COLO829 (cell line): ENCODE data around the gene BCAR3.
A peak's percentile ranks its signal among the peaks of the same experiment; 100 is the strongest.

Experiments
- DNase-seq: peaks from one replicate; pipeline ENCODE4 v3.0.0; 2012; ENCODE audit warnings: low spot score

Gene BCAR3

DNA sequence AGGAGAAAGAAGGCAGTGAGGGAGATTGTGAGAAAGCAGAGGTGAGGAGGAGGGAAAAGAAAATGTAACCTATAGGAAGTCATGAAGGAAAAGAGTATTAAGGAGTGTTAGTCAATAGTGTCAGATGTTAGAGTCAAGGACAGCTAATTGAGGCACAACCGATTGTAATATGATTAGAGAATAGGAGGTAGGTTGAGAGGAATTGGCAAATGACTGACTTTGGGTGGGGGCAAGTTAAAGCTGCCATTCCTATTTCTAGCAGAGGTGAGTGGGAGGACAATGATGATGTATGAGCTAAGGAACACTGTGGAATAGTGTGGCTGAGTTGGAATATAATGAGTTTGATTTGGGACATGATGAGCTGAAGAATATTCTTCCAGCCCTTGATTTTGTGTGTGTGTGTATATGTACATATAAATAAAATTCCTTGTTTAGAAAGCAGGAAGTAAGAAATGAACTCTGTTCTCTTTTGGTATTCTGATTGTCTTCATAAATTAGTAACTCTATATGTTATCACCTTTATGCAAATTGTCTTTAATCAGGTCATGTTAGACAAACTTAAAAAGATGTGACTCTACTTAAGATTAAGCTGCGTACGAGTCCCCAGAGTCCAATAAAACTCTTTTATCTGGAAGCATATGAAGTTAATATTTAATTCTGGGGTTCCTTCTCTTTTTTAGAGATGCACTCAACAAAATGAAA, 135.3 kb downstream of the BCAR3 start:
- DNase-seq, result no peak

DNA sequence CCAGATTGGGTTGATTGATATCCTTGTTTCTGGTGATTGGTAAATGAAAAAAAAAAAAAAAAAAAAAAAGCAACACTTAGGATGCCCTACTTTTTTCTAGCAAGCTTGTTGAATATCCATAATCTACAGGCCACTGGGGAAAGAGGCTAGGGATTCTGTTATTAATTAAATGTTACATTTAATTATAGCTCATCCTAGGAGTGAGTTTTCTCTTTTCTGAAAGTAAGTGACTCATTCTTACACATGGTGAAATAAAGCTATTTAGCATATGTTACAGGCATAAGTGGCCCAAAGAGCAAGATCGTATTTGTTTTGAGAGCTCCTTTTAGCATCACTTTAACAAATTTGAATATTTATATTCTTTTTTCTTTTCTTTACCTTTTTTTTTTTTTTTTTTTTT, 139.2 kb downstream of the BCAR3 start:
- DNase-seq, result no peak

DNA sequence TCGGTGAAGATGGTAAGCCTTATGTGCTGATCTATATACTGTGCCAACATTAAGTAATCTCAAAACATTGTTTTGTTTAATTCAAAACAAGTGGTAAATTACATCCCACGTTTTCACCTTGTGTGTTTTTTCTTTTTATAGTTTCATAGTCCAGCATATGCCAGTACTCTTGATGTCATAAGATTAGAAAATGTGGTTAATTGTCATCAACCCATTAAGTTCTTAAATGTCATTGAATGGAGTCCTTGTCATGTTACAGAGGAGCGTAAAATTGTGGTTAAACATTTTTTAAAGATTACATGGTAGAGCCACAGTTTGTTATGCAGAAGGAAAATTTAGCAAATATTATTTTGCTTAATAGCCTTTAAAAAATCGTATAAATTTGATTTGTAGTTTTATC, 140.6 kb downstream of the BCAR3 start:
- no peak for DNase-seq

DNA sequence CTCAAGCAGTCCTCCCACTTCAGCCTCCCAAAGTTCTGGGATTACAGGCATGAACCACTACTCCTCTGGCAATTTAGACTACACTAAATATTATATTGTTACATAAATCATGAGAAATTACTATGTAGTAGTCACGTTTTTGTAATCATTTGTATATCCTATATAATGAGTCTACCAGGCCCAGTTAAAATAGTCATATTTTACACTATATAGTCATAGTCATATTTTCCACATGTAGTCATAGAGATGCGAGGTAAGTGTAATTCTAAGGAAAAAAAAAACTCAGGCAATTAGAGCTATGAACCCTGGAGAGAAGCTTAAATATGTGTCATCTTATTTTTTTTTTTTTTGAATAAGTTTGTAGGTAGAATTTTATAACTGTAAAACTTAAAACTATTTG, 143.7 kb downstream of the BCAR3 start:
- DNase-seq, result no peak

DNA sequence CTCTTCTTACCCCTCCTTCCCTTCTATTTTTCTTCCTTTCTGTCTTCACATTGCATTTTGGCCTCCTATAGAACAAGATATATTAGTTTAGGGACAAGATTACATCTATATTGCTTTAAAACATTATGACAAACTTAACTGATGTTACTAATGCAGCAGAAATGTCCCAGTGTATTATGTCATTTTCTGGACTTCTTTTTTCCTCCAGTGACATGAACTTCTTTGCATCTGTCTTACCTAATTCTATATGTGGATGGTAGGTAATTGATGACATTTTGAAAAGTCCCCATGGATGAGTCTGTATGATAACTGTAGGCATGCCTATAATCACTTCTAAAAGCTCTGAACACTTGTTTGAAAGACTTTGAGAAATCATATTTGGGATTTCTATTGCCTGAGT, 144.2 kb downstream of the BCAR3 start:
- DNase-seq, result no peak

DNA sequence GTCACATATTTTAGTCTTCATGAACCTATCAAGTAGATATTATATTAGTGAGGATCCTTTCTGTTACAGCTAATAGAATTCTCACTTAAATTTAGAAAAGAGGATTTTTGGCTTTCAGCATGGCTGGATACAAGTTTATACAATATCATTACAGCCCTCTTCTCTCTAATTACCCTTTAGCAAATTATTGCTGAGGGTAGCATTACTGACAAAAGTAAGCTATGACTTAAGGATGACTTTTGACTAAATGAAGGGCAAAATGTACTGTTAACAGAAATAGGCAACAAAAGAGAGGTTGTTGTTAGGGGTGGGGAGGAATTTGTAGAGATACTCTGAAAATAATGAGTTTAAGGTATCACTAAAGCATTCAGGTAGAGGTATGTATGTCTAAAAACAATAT, 148.0 kb downstream of the BCAR3 start:
- DNase-seq, result no peak

DNA sequence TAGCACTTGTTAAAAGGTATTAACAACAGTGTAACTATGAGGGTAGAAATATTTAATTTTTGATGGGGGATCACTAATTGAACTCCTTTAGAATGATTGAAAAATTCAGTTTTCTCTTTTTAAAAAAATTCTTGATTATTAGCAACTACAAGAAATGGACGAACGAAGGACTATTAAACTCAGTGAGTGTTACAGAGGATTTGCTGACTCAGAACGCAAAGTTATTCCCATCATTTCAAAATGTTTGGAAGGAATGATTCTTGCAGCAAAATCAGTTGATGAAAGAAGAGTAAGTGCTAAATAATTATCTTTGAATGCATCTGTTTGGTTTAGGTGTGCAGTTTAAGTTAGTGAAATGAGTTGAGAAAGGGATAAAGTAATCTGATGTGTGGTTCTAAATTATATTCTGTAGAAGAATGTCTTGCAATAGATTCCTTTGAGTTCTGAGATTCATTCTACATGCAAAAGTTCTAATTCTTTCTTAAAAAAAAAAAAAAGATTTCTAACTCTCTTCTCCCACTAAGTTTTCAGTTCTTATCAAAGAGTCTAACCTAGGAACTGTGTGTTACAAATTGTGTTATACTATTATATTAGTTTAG, 148.8 kb downstream of the BCAR3 start:
- DNase-seq, result no peak

DNA sequence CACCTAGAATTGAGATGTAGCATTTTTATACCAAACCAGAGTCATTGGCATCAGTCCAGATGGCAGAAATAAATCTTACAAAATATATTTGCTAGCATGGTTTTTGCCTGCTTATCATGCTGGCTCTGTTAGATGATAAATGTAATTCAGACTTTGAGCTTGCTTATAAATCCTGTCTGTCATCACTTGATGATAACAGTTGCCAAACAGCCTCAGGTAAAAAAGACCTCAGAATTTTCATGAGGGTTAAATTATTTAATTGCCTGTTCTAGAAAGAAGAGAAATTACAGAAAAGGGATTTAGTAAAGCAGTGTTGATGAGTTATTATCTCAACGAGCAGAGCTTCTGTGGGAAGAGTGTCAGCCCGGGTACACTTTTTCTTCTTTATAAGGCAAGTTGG, 150.4 kb downstream of the BCAR3 start:
- no peak for DNase-seq

DNA sequence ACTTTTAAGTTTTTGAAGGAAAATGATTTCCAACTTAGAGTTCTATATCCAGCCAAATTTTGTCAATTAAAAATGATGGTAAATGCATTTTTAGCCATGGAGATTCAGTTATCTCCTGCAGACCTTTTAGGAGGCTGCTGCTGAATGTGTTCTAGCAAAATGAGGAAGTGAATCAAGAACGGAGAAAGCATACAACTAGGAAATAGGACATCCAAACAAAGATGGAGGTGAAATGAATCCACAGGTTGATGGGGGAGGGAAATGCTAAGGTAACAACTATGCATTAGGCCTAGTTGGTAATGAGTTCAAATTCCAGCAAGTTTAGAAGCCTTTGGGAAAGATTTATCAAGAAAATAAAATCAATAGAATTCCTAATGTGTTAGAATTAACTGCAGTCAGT, 153.2 kb downstream of the BCAR3 start:
- no peak for DNase-seq

DNA sequence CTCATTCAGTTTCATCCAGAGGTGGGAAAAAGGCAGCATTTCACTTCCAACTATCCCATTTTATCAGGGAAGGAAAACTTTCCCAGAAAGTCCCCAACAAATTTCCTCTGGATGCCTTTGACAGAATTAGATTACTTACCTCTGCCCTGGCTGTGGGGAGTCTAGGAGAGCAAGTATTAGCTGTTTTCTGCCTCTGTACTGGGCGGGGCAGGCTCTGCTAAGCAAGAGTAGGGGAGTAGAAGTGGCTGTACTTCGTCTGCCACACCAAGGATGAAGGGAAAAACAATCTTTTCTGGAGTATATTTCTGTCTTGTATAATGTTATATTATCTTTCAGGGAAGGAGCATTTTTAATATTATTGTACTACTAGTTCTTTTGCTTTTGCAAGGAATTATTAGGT, 155.2 kb downstream of the BCAR3 start:
- DNase-seq, result no peak

DNA sequence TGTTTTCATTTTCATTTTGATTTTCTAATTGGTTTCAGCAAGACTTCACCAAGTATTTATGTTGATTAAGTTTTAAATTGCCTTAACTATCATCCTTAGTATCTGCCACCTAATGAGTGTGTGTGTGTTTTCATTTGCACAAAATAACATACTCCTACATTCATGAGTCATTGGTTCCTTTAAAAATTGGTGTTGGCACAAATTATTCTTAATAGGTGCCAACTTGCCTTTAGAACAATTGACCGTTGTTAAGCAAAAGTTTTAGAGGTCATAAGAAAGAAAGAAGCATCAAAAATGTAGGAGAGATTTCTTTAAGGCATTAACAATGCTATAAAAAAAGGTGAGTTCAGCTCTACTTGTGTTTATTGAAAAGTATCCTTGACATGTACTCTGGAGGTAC, 156.2 kb downstream of the BCAR3 start:
- DNase-seq, result no peak

DNA sequence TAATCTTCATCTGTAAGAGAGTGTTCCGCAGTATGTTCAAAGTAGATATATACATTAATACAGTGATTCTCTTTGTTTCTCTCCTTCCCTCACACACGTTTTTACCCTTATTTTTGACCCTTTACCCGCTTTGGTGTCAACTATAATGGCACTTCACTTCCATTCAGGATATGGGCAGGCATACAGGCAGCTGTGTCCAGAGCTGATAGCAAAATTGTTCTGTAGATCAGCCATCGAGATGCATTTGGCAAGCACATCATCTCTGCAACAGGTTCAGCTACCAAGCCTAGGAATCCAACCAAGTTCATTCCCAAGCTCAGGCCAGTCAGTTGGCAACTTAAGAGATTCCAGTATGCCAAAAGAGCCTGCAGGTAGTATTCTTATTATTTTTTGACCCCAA, 158.9 kb downstream of the BCAR3 start:
- no peak for DNase-seq

DNA sequence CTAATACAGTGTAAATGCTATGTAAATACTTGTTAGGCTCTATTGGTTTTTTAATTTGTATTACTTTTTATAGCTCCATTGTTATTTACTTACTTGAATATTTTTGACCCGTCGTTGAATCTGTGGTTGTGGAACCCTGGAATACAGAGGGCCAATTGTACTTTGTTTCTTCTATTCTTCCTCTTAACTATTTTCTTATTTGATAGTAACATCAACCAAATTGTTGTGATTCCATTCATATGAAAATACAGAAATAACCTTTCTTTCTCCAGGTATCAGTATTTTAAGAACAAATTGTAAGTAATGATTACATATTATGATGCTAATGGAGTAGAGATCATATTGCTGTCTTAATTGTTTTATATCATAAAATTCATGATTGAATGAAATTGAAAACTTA, 160.0 kb downstream of the BCAR3 start:
- DNase-seq, result no peak

DNA sequence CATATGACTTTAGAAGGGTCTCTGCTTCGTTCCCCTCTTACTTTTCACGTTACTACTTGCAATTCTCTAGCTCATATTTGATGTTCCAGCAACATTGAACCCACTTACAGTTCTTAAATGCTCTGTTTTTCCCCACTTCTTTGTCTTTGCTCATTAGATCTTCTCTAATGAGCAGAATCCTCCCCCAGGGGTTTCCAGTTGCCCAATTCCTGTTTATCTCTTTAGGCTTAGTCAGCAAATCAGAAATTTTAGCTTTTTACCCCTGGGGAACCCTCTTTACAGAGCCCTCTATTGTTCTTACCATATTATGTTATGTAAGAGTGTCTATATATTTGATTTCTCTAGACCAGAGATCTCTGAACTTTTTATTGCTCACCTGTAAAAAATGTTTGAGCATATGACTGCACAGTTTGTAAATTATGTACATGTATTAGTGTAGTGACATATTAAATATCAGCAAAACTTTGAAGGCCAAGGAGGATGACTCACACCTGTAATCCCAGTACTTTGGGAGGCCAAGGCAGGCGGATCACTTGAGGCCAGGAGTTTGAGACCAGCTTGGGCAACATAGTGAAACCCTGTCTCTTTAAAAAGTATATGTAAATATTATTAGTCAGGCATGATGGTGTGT, 162.3 kb downstream of the BCAR3 start:
- peak; percentile 3 for DNase-seq

DNA sequence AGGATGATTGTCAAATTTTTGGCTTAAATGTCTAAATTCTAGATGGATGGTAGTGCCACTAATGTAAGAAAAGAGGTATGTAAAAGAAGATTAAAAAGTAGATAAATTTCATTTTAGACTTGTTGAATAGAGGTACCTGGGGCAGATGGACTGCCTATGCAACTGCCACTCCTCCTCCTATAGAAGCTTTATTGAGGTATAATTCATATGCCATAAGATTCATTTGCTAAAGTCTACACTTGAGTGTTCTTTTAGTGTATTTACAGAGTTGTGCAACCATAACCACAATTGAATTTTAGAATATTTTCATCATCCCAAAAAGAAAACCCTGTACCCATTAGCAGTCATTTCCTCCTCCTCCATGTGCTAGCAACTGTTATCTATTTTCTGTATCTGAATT, 163.1 kb downstream of the BCAR3 start:
- DNase-seq, result no peak

DNA sequence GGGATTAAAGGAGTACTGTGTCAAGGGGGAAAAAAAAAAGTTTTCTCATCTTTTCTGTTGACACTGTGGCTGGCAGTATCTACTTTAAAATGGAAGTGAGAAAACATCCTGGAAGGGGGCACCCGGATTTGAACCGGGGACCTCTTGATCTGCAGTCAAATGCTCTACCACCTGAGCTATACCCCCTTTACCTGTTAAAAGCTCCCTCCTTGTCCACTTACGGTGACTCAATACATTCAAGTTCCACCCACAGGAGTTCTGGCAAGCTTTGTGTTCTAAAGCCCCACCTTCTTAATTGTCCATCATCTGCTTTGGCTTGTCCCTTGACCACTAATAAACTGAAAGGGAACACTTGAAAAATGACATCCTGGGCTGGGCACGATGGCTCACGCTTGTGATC, 165.5 kb downstream of the BCAR3 start:
- no peak for DNase-seq
